Kasumi-1 (cell line): ENCODE data around the gene POLA2.

Experiments used
- DNase-seq, 2 experiments: peaks; one replicate each; lab custom pipeline; 2025; lab: John Stamatoyannopoulos, UW

POLA2 gene

DNA sequence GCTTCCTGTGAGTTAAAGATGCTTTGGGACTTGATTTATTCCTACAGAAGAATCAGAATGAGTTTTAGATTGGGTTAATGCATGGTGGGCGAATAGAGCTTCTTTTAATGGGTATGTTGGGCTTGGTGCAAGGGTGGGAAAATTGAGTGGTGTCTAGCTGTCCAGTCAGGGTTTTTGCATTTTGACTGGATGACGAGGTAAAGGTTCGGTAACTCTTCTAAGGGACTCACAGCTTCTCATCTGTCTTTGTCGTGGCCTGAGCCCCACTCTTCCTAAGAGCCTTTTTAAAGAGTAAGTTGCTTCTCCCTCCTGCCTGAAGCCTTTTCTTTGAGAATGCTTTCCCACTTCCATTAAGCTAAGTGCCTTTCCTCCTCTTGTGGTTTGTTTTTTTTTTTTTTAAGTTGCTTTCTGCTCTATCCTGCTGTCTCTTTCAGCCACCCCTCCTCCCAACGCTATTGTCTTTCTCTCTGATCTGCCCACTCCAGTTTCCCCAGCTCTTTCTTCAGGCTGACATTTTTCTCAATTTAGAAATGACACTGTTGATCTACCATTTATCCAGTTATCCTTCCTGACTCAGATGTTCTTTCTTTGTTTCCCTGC, 73.0 kb downstream of the POLA2 start:
- DNase-seq, result no peak

DNA sequence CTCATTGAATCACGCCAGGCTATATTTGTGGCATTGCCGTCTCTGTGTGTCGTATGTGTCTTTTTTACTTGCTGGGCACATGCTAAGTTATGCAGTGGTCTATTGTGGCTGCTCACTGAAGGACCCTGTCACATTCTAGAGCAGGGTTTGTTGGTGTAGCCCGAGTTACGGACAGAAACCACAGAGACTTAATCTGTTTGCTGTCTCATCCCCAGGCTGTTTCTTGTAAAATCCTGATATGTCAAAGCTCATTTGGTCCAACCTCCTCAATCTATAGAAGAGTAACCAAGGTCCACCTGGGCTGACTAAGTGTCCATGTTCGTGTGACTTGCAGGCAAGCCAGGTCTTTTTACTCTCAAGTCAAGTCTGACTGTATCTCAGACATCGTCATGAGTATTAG, 76.9 kb downstream of the POLA2 start:
- no peak for DNase-seq

DNA sequence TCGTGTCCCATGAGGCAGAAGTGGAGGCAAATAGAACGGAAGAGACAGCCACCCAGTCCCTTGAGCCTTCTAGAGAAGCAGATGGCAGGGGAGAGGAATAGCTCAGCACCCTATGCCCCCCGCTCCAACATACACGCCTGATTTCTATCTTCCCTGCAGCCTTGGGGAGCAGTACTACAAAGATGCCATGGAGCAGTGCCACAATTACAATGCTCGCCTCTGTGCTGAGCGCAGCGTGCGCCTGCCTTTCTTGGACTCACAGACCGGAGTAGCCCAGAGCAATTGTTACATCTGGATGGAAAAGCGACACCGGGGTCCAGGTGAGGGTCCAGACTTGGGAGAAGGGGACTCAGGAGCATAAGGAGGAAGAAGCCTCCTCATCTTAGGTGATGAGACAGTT, 78.5 kb downstream of the POLA2 start:
- DNase-seq, result no peak

DNA sequence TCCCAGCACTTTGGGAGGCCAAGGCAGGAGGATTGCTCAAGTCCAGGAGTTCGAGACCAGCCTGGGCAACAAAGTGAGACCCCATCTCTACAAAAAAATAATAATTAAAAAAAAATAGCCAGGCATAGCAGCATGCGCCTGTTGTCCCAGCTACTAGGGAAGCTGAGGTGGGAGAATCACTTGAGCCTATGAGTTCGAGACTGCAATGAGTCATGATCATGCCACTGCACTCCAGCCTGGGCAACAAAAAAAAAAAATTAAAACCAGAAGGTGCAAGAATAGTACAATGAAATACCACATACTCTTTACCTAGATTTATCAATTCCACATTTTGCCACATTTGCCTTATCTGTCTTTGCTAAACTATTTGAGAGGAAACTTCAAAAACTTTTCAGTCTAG, 80.1 kb downstream of the POLA2 start:
- no peak for DNase-seq
